Activated CD4-positive, CD25-positive, alpha-beta regulatory T cell (primary cell): ENCODE results near the gene MOB3C.

ENCODE experiments used
- DNase-seq, 4 experiments: peaks; one replicate each; lab custom pipeline; 2025; lab: John Stamatoyannopoulos, UW

Gene MOB3C

GRCh38 chr1:46571691-46572225, 44.9 kb downstream of the MOB3C start:
- no peak for DNase-seq

- no peak for DNase-seq
Observed at GRCh38 chr1:46569884-46570725, 46.5 kb downstream of the MOB3C start.

DNA sequence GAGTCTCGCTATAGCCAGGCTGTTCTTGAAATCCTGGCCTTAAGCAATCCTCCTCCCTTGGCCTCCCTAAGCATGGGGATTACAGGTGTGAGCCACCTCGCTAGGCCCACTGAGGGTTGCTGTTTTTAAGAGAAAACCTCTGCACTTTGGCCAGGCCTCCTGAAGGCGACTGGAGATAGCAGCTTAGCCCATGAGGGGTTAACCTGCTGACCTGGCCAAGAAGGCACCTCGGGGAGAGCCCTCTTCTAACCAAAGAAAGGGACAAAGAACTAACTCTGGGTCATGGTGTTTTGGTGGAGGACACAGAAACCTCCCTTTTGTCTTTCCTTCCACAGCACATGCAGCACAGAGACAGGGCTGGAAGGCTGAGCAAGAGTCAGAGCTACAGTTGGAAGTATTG, 47.5 kb downstream of the MOB3C start:
- DNase-seq = no peak

DNA sequence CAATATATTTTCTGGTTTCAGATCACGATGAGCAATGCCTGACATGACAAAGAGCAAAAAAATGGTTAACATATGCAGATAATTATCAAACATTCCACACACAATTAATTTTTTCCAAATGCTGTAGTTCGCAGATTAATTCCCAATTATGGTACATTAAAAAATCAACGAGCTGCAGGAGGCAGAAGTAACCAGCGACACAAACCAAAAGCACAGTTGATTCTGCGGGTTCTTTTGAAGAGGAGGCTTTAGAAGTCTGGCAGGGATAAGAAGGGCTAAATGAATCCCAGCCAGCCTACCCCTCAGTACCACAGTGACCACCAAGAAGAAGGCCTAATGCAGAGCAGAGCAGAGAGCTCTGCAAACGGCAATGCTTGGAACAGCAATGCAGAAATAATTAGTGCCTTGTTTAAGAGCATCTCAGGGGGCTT, 48.1 kb downstream of the MOB3C start:
- no peak for DNase-seq

DNA sequence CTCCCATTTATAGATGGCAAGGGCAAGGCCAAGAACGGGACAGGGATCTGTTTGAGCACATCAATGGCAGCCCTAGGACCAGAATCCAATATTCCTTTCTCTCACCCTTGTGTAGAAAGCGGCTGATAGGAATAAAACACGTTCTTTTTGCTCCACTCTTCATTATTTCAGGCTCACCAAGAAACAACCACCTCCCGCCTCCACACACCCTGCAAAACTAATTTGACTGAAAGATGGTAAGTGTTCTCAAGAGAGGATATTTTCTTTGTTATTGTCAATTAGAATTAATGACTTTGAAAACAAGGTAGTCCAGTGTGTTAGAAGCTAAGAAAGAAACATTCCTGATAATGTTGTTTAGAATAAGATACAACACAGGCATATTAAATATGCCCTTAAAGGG, 53.3 kb downstream of the MOB3C start:
- DNase-seq = no peak

GRCh38 chr1:46562498-46562897, 54.1 kb downstream of the MOB3C start:
- DNase-seq = no peak

DNA sequence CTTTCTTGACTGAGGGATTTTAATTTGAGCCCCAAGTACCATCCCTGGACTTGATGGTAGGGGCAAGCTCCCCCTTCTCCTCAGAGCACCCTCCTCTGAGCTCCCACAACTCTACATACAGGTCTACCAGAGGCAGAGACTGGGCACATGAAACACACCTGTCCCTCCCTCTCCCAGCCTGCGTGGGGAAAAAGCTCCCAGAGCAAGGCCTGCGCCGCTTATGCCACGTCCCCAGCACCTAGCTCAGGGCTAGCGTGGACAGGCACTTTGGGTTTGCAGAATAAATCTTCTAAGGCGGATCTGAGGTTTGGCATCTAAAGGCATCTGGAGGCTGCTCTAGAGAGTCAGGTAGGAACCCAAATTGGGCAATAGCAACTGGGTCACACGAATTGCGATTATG, 57.6 kb downstream of the MOB3C start:
- no peak for DNase-seq

- no peak for DNase-seq
Observed at GRCh38 chr1:46558141-46558963, 58.3 kb downstream of the MOB3C start.
